Measurements from ENCODE around the gene RASAL1.

The RASAL1 gene

DNA sequence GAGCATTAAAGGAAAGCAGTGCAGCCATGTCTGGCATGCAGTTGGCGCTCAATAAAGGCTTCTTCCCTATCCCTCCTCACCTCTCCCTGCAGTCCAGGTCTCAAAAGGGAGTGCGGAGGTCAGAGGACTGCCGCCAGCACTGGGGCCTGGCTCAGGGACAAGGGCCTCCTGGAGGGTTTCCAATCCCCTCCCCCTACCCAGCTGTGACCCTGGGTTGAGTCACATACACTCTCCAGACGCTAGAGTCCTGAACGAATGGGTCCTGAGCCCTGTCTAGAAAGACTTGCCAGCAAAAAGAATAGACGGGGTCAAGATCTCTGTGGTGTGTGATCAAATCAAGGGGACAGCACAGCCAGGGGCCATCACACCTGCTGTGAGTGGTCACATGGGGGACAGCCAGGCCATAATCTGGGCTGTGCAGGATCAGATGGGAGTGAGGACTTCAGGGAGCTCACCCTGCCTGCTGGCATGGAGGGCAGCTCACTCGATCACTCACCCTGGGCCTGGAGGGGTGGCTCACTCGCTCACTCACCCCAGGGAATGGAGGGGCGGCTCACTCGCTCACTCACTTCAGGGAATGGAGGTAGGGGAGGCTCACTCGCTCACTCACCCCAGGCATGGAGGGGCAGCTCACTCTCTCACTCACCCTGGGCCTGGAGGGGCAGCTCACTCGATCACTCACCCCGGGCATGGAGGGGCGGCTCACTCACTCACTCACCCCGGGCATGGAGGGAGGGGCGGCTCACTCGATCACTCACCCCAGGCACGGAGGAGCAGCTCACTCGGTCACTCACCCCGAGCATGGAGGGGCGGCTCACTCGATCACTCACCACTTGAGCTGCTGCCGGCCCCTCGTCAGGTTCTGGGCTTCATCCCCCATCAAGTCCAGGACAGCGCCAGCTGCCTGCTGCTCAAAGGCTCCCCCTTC is 26.8 kb upstream of the RASAL1 start:
- in situ Hi-C loops (cut with MboI; ENCODE audit: low sequenced_read_pairs) = no loop called here

DNA sequence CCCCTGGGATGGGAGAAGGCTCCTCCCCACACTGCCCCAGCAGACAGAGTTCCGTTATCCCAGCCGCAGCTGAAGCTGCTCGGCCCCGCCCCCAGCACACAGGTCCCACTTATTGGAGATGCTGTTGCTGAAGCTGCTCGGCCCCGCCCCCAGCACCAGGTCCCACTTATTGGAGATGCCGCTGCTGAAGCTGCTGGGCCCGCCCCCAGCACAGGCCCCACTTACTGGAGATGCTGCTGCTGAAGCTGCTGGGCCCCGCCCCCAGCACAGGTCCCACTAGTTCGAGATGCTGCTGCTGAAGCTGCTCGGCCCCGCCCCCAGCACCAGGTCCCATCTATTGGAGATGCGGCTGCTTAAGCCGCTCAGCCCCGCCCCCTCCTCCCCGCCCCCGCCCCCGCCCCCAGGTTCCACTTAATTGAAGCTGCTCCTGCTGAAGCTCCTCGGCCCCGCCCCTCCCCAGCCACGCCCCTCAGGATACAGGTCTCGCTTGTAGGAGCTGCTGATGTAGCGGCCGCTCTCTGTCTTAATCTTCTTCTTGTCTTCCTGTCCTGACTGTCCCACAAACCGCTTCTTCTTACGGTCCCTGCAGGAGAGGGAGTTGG is 26.0 kb upstream of the RASAL1 start:
- in situ Hi-C loops (cut with MboI; ENCODE audit: low sequenced_read_pairs) = no loop called here

DNA sequence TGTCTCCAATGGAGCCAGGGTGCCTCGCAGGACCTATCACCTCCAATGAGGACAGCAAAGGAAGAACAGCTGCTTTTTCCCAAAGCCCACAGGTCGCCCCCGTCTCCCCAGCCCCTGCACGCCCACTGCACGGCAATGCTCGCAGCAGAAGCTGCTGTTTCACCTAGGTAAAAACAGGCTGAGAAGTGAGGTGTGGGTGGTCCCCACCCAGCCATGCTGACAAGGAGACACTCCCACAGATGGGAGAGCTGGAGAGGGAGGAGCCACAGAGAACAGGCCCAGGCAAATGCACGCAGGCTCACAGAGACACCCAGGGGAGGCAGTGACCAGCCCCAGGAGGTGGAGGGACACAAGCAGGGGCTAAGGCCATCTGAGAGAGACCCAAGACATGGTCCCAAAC is 24.4 kb upstream of the RASAL1 start:
- in situ Hi-C loops (cut with MboI; ENCODE audit: low sequenced_read_pairs) = no loop called here

DNA sequence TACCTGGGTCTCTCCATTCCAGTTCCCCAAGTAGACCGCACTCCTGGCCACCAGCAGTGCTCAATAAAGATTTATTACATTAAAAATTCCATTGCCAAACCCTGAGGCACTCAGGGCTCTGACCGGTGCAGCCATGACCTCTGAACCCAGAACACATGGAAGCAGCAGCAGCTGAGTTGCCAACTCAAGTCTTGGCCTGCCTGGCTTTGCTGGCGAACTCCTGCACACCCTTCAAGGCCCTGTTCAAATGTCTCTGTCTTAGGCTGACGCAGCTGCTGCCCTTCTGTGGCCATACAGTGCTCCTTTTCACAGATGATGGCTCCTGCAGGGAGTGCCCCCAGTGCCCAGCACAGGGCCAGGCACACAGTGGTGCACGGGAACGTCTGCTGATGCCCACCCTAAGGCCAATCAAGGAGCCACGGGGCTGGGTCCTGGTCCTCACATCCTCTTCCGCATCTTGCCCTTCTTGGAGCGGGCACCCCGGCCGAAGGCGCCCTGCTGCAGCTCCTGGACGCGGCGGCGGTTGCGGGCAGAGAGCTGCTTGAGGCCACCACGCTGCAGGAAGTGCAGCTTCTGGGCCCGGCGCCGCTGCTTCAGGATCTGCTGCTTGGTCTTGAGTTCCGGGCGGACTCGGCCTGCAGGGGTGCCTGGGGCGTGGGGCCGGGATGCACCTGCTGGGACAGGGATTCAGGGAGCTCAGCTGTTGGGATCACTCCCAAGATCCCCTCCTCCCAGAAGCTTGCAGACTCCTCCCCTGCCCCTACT is 23.1 kb upstream of the RASAL1 start:
- in situ Hi-C loops (cut with MboI; ENCODE audit: low sequenced_read_pairs) = no loop called here

DNA sequence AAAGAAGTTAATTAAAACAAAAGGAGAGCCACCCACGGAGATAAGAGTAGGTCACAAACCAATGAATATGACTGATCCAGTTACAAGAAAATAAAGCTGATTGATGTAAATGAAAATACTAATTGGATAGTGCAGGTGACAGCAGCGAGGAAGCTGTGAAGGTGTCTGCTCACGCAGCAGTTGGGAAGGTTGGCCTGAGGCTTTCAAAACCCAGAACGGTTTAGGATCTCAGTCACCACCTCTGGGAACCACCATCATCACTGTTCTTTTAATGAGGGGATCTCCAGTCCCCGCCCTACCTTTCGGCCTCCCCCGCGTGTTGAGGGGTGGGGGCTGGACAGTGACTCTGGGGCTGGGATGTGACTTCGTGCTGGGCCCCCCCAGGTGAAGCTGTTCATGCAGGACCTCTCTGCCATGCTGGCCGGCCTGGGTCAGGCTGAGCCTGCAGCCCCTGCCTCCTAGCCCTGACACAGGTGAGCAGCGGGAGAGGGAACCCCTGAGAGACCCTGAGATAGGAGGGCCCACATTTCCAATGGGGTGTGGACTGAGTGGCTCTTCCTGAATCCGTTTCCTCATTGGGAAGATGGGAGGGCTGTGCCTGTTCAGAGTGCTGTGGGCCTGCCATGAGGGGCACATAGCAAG is 21.8 kb upstream of the RASAL1 start:
- in situ Hi-C loops (cut with MboI; ENCODE audit: low sequenced_read_pairs) = no loop called here

GRCh38 chr12:113155646-113156045 is 20.1 kb upstream of the RASAL1 start:
- in situ Hi-C loops (cut with MboI; ENCODE audit: low sequenced_read_pairs) = no loop called here

GRCh38 chr12:113155060-113155459 is 19.5 kb upstream of the RASAL1 start:
- in situ Hi-C loops (cut with MboI; ENCODE audit: low sequenced_read_pairs) = no loop called here

DNA sequence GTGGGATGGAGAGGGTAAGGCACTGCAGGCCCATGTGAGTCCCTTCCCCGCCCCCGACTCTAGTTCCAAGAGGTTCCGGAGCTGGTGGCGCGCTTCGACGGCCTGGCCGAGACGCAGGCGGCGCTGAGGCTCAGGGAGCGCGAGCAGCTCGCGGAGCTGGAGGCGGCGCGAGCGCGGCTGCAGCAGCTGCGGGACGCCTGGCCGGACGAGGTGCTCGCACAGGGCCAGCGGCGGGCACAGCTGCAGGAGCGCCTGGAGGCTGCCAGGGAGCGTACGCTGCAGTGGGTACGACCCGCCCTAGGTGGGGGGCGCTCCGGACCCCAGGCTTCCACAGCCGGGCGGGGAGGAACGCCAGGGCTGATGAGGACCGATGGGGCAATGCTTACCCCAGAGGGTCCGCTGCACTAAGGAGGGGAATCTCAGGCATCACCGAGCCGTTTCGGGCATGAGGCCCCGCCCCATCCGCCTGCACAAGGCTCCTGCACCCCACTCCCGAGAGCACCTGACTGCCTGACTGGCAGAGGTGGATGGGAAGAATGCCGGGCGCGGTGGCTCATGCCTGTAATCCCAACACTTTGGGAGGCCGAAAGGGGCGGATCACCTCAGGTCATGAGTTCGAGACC is 18.9 kb upstream of the RASAL1 start:
- in situ Hi-C loops (cut with MboI; ENCODE audit: low sequenced_read_pairs) = loop anchor here (5.0 kb wide), 1 partner anchor 107 kb away; no protein-coding TSS in a partner anchor

DNA sequence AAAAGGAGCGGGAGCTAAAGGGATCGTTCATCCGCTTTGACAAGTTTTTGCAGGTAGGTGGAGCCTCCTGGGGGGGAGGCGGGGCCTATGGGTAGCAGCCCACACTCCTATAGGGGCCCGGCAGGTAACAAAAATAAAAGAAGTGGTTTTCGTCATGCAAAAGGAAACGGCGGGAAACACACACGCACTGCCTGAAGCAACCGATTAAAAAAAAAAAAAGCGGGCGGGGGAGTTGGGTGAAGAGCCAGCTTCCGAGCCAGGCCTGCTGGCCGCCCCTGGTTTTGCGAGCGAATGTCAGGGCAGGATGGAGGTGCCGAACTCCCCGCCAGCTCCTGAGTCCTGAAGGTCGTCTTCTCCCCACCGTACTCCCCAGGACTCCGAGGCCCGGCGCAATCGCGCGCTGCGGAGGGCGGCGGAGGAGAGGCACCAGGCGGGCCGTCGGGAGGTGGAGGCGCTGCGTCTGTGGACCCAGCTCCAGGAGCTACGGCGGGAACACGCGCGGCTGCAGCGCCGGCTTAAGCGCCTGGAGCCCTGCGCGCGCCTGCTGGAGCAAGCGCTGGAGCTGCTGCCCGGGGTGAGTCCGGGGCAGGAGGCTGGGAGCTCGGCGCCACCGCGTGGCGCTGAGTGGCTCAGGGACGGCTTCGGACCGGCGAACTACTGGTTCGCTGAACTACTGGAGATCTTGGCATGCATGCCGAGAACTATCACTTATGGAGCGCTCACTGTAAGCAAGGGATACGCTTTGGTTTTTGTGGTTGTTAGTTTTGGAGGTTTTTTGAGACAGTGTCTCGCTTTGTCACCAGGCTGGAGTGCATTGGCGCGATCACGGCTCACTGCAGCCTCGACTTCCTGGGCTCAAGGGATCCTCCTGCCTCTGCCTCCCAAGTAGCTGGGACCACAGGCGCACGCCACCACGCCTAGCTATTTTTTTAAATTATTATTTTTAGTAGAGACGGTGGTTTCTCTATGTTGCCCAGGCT is 17.6 kb upstream of the RASAL1 start:
- in situ Hi-C loops (cut with MboI; ENCODE audit: low sequenced_read_pairs) = loop anchor here (5.0 kb wide), 1 partner anchor 106 kb away; no protein-coding TSS in a partner anchor

GRCh38 chr12:113152196-113152834 is 16.8 kb upstream of the RASAL1 start:
- in situ Hi-C loops (cut with MboI; ENCODE audit: low sequenced_read_pairs) = loop anchor here (5.0 kb wide), 1 partner anchor 105 kb away; no protein-coding TSS in a partner anchor

DNA sequence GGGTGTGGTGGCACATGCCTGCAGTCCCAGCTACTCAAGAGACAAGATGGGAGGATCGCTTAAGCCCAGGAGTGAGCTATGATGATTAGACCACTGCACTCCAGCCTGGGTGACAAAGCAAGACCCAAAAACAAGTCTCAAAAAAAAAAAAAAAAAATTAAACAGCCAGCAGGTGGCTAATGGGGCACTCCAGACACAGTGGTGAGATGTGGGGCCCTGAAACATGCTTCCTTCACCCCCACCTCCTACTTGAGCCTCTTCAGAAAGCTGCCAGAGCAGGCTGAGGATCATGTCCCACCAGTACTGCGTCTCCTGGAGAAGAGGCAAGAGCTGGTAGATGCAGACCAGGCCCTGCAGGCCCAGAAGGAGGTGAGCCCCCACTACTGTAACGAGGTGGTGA is 16.1 kb upstream of the RASAL1 start:
- in situ Hi-C loops (cut with MboI; ENCODE audit: low sequenced_read_pairs) = loop anchor here (5.0 kb wide), 1 partner anchor 104 kb away; no protein-coding TSS in a partner anchor

DNA sequence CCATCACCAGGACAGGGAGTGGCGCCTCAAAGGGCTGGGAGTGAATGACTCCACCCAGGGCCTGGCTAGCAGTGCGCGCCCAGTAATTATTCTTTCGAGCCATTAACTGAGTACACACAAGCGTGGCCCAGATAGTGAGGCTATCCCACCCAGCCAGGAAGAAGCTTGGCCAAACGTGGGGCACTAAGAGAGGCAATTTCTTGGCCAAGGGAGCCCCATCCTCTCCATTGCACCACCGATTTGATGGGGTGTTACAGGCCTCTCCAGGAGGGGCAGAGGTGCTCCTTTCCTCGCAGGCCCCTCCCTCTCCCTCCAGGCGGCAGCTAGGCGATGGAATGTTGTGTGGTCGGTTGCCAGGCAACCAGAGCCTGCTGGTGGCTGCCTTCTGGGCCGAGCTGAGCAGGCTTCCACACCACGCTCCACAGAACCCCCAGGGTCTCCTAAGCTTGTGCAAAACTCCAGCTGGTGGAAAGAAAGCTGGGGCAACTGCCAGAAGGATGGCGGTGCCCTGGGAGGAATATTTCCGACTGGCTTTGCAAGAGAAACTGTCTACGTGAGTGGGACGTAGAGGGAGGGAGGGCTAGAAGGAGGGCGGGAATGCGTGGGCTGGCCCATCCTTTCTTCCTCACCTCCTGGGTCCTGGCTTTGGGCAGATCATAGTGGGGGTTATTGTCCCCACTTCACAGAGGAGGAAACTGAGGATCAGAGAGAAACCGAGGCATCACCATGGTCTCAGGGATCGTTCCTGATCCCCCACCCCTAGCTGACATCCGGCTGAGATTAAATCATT is 14.0 kb upstream of the RASAL1 start, which contains the start of gene CFAP73:
TSS of gene CFAP73 (plus strand) at position 364 of the 790 bp plus-strand sequence. CDS start at position 498, 134 bp downstream.
- in situ Hi-C loops (cut with MboI; ENCODE audit: low sequenced_read_pairs) = loop anchor here (5.0 kb wide), 1 partner anchor 102 kb away; no protein-coding TSS in a partner anchor

DNA sequence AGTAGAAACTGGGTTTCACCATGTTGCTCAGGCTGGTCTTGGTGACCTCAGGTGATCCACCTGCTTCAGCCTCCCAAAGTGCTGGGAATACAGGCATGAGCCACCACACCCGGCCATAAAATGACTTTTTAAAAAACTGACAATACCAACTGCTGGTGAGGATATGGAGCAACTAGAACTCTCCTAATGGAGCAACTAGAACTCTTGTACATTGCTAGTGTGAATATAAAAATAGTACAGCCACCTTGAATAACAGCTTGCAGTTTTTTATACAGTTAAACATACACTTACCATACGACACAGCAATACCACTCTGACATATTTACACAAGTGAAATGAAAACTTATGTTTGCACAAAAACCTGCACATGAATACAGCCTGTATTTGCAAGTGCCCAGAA is 11.4 kb upstream of the RASAL1 start:
- in situ Hi-C loops (cut with MboI; ENCODE audit: low sequenced_read_pairs) = no loop called here

GRCh38 chr12:113145720-113146551 is 10.4 kb upstream of the RASAL1 start:
- in situ Hi-C loops (cut with MboI; ENCODE audit: low sequenced_read_pairs) = no loop called here

DNA sequence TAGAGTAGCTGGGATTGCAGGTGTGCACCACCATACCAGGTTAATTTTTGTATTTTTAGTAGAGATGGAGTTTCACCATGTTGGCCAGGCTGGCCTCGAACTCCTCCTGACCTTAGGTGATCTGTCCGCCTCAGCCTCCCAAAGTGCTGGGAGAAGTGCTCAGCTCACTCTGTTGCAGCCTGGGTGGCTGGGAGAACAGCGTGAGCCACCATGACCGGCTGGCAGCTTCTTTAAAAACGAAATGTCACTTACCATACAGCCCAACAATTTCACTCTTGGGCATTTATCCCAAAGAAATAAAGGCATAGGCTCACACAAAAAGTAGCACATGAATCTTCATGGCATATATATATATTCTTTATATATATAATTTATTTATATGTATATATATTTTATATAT is 9.2 kb upstream of the RASAL1 start:
- in situ Hi-C loops (cut with MboI; ENCODE audit: low sequenced_read_pairs) = no loop called here

DNA sequence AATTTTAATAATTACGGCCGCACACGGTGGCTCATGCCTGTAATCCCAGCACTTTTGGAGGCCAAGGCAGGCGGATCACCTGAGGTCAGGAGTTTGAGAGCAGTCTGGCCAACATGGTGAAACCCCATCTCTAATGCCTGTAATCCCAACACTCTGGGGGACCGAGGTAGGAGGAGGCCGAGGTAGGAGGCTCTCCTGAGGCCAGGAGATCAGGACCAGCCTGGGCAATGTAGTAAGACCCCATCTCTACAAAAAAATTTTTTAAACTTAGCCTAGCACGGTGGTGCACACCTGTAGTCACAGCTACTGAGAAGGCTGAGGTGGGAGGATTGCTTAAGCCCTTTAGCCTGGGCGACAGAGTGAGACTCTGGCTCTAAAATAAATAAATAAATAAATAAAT is 8.4 kb upstream of the RASAL1 start:
- in situ Hi-C loops (cut with MboI; ENCODE audit: low sequenced_read_pairs) = no loop called here

DNA sequence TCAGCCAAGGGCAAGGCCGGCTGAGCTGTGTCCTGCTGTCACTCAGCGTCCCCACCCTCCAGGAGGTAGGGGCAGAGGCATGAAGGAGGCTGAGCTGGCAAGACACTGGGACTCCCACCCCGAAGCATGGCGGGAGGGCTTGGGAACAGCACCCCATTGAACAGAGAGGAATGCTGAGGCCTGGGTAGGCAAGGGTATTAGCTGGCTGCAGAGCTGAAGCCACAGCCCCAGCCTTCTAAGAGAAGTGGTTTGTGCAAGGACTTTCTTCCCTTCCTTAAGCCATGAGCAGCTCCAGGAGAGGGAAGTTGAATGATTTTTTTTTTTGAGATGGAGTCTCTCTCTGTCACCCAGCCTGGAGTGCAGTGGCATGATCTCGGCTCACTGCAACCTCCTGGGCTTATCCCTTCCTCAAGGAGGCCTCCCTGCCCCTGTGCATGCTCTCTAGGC is 7.3 kb upstream of the RASAL1 start:
- in situ Hi-C loops (cut with MboI; ENCODE audit: low sequenced_read_pairs) = no loop called here

All from HL-60/S4 treated with retinoic acid at 250 ng/mL for 4 days and 3 days (cell line).